HG03095 (cell line): ENCODE data around the gene RIMKLB.
"Not testable (repeated sequence)": the region's sequence is repeated elsewhere in the genome, so short reads cannot be mapped to it uniquely, and the experiment has no call there.

Experiments used
- ATAC-seq: cut with Tn5 transposase; IDR thresholded peaks from one replicate; pipeline ENCODE4 v1.9.1; 2021; ENCODE audit warnings: moderate library complexity; ENCODE audit not compliant: unreplicated experiment

RIMKLB gene

GRCh38 chr12:8689681-8690080, 8.1 kb upstream of the RIMKLB start:
- no peak for ATAC-seq

- no peak for ATAC-seq
Measured at GRCh38 chr12:8692573-8692972, 5.2 kb upstream of the RIMKLB start.

GRCh38 chr12:8695116-8695515, 2.7 kb upstream of the RIMKLB start:
- no peak for ATAC-seq

- no peak for ATAC-seq
Measured at GRCh38 chr12:8696442-8697090, 1.2 kb upstream of the RIMKLB start.

GRCh38 chr12:8697120-8697475, 693 bp upstream of the RIMKLB start:
- ATAC-seq, result peak; percentile 11

GRCh38 chr12:8698132-8698851, 501 bp downstream of the RIMKLB start:
- ATAC-seq, result peak; percentile 21

- ATAC-seq, result no peak
Measured at GRCh38 chr12:8698879-8699278, 1.1 kb downstream of the RIMKLB start.

GRCh38 chr12:8699714-8700113, 1.9 kb downstream of the RIMKLB start:
- no peak for ATAC-seq

GRCh38 chr12:8701046-8701660, 3.4 kb downstream of the RIMKLB start:
- no peak for ATAC-seq

- no peak for ATAC-seq
Measured at GRCh38 chr12:8702159-8702558, 4.4 kb downstream of the RIMKLB start.

- ATAC-seq, result no peak
Measured at GRCh38 chr12:8709124-8709830, 11.5 kb downstream of the RIMKLB start.

GRCh38 chr12:8712572-8712971, 14.8 kb downstream of the RIMKLB start:
- no peak for ATAC-seq

GRCh38 chr12:8722286-8722800, 24.6 kb downstream of the RIMKLB start:
- ATAC-seq, result no peak

- no peak for ATAC-seq
Measured at GRCh38 chr12:8734873-8735381, 37.1 kb downstream of the RIMKLB start.

- ATAC-seq, result no peak
Measured at GRCh38 chr12:8742501-8742900, 44.7 kb downstream of the RIMKLB start.

- ATAC-seq, result not testable (repeated sequence)
Measured at GRCh38 chr12:8743121-8743520, 45.3 kb downstream of the RIMKLB start.

GRCh38 chr12:8745631-8746030, 47.8 kb downstream of the RIMKLB start:
- not testable (repeated sequence) for ATAC-seq

- no peak for ATAC-seq
Measured at GRCh38 chr12:8746046-8746445, 48.3 kb downstream of the RIMKLB start.

- ATAC-seq, result not testable (repeated sequence)
Measured at GRCh38 chr12:8760076-8760475, 62.3 kb downstream of the RIMKLB start.

GRCh38 chr12:8762701-8763100, 64.9 kb downstream of the RIMKLB start:
- ATAC-seq, result not testable (repeated sequence)

GRCh38 chr12:8766121-8766520, 68.3 kb downstream of the RIMKLB start:
- ATAC-seq, result not testable (repeated sequence)
